ENCODE results near the gene CXCR4.

CXCR4 gene

DNA sequence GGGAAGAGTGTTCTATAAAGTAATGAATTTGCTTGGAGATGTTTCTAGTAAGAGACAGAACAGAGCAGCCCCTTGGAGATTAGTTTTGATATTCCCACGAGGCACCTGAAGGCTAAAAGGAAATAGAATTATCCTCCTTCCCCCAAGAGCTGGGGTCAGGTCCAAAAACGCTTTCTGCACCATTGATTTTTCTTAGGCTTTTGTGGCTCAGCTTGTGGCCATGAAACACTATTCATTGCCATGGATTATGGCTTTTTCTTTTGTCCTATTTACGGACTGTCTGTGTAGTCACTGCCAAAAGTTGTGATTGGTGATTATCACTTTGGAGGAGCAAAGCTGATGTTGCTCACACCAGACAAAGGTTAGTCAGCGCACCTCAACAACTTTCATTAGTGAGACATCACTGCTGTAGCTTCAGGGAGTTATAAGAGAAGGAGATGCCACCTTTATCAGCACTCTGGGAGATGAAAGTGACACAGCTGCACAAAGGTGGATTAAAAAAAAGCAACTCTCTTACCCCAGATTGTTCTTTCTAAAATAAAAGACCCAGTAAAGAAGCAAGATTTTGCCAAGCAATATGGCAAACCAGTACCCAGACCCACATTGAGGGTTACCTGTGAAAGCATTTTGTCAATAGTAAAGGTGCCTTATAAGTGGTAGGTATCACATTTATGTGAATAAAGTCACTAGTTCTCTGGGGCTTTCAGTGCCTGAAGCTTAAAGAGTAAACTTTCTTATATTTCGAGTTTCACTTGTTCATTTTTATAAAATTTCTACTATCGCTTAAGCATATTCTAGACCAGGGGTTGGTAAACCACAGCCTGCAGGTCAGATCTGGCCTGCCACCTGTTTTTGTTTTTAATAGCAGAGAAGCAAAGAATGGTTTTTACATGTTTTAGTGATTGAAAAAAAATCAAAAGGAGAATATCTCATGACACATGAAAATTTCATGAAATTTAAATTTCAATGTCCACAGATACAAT lies 10.6 kb downstream of the CXCR4 start:
- ATAC-seq, result no peak

DNA sequence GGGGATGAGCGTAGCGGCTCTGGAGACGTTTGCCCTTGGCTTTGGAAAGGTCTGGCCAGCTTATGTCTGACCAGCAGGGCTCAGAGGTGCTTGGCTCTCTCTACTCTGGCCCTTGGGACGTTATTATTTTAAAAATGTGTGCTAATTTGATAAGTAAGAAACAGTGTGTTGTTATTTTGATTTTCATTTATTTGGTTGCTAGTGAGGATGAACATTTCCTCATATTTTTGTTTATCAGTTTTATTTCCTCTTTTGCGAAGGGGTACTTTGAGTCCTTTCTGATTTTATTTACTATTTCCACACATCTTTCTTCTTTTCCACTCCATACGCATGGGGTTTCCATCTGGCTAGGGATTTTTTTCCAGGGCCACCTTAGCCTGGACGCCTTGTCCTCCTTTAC lies 11.4 kb downstream of the CXCR4 start:
- TF ChIP-seq ESRRG (CRISPR knock-in tag; IDR thresholded peaks at IDR 0.05) (no peak), CSRNP3 (CRISPR knock-in tag; IDR thresholded peaks at IDR 0.05) (no peak), PPARA (CRISPR knock-in tag; IDR thresholded peaks at IDR 0.05; ENCODE audit: borderline replicate concordance) (no peak), PATZ1 (CRISPR knock-in tag; IDR thresholded peaks at IDR 0.05; ENCODE audit: borderline replicate concordance) (no peak), TCF4 (CRISPR knock-in tag; IDR thresholded peaks at IDR 0.05; ENCODE audit: borderline replicate concordance) (no peak), ZFP30 (CRISPR knock-in tag; IDR thresholded peaks at IDR 0.05) (no peak)
- no peak for ATAC-seq

More for the DNA sequence above, 10.6 kb downstream of the CXCR4 start:
- TF ChIP-seq, protein P1, sequence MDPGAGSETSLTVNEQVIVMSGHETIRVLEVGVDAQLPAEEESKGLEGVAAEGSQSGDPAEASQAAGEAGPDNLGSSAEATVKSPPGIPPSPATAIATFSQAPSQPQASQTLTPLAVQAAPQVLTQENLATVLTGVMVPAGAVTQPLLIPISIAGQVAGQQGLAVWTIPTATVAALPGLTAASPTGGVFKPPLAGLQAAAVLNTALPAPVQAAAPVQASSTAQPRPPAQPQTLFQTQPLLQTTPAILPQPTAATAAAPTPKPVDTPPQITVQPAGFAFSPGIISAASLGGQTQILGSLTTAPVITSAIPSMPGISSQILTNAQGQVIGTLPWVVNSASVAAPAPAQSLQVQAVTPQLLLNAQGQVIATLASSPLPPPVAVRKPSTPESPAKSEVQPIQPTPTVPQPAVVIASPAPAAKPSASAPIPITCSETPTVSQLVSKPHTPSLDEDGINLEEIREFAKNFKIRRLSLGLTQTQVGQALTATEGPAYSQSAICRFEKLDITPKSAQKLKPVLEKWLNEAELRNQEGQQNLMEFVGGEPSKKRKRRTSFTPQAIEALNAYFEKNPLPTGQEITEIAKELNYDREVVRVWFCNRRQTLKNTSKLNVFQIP (CRISPR knock-in tag; IDR thresholded peaks at IDR 0.05; ENCODE audit: borderline replicate concordance, low read depth), result no peak
- TF ChIP-seq OSR1 (CRISPR knock-in tag; IDR thresholded peaks at IDR 0.05) (no peak), PPARA (CRISPR knock-in tag; IDR thresholded peaks at IDR 0.05; ENCODE audit: borderline replicate concordance) (no peak), ZNF565 (CRISPR knock-in tag; conservative IDR thresholded peaks at IDR 0.05; ENCODE audit: low read depth) (no peak), CSDC2 (CRISPR knock-in tag; IDR thresholded peaks at IDR 0.05) (no peak), CSRNP3 (CRISPR knock-in tag; IDR thresholded peaks at IDR 0.05) (no peak), GLIS3 (CRISPR knock-in tag; IDR thresholded peaks at IDR 0.05) (no peak), ZC3H10 (CRISPR knock-in tag; IDR thresholded peaks at IDR 0.05) (no peak), ZFP3 (CRISPR knock-in tag; IDR thresholded peaks at IDR 0.05) (no peak), ZNF8 (CRISPR knock-in tag; IDR thresholded peaks at IDR 0.05) (no peak), PATZ1 (CRISPR knock-in tag; IDR thresholded peaks at IDR 0.05; ENCODE audit: borderline replicate concordance) (no peak), ZFP30 (CRISPR knock-in tag; IDR thresholded peaks at IDR 0.05) (no peak)
- TF ChIP-seq, protein P2, sequence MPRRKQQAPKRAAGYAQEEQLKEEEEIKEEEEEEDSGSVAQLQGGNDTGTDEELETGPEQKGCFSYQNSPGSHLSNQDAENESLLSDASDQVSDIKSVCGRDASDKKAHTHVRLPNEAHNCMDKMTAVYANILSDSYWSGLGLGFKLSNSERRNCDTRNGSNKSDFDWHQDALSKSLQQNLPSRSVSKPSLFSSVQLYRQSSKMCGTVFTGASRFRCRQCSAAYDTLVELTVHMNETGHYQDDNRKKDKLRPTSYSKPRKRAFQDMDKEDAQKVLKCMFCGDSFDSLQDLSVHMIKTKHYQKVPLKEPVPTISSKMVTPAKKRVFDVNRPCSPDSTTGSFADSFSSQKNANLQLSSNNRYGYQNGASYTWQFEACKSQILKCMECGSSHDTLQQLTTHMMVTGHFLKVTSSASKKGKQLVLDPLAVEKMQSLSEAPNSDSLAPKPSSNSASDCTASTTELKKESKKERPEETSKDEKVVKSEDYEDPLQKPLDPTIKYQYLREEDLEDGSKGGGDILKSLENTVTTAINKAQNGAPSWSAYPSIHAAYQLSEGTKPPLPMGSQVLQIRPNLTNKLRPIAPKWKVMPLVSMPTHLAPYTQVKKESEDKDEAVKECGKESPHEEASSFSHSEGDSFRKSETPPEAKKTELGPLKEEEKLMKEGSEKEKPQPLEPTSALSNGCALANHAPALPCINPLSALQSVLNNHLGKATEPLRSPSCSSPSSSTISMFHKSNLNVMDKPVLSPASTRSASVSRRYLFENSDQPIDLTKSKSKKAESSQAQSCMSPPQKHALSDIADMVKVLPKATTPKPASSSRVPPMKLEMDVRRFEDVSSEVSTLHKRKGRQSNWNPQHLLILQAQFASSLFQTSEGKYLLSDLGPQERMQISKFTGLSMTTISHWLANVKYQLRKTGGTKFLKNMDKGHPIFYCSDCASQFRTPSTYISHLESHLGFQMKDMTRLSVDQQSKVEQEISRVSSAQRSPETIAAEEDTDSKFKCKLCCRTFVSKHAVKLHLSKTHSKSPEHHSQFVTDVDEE (CRISPR knock-in tag; IDR thresholded peaks at IDR 0.05), result no peak

DNA sequence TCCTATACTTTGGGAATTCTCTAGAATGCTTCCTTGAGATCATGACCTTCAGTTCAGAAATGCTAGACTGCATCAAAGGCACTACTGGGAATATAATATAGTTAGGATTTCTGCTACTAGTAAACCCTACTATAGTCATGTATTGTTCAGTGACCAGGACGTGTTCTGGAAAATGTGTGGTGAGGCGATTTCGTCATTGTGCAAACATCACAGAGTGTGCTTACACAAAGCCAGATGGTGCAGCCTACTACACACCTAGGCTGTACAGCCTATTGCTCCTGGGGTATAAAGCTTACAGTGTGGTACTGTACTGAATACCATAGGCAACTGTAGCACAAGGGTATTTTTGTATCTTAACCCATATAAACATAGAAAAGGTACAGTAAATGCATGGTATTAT lies 13.0 kb downstream of the CXCR4 start:
- ATAC-seq, result no peak
- no peak for TF ChIP-seq ARNTL (CRISPR knock-in tag; IDR thresholded peaks at IDR 0.05; ENCODE audit: borderline replicate concordance, low read depth)
- no peak for TF ChIP-seq ZNF70 (CRISPR knock-in tag; IDR thresholded peaks at IDR 0.05)
- no peak for TF ChIP-seq OSR1 (CRISPR knock-in tag; IDR thresholded peaks at IDR 0.05)
- TF ChIP-seq, protein P2 (CRISPR knock-in tag; IDR thresholded peaks at IDR 0.05), result no peak
- TF ChIP-seq ZC3H10 (CRISPR knock-in tag; IDR thresholded peaks at IDR 0.05), result no peak
- no peak for TF ChIP-seq RARB (CRISPR knock-in tag; IDR thresholded peaks at IDR 0.05)
- no peak for TF ChIP-seq ZNF8 (CRISPR knock-in tag; IDR thresholded peaks at IDR 0.05)
- TF ChIP-seq, protein P3, sequence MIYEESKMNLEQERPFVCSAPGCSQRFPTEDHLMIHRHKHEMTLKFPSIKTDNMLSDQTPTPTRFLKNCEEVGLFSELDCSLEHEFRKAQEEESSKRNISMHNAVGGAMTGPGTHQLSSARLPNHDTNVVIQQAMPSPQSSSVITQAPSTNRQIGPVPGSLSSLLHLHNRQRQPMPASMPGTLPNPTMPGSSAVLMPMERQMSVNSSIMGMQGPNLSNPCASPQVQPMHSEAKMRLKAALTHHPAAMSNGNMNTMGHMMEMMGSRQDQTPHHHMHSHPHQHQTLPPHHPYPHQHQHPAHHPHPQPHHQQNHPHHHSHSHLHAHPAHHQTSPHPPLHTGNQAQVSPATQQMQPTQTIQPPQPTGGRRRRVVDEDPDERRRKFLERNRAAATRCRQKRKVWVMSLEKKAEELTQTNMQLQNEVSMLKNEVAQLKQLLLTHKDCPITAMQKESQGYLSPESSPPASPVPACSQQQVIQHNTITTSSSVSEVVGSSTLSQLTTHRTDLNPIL (CRISPR knock-in tag; IDR thresholded peaks at IDR 0.05; ENCODE audit: low read depth), result no peak

Data from SK-N-SH treated with all-trans-retinoic acid at 6 μM for 48 hours (cell line).